Measurements from ENCODE around the gene MVK. TPM values are rescaled to one million over a fixed set of nuclear protein-coding genes. Genes with fewer than 3 reads are reported as not detected.

Gene MVK
- total and polyA plus RNA-seq, 12 donors: 10.8 to 194 (median 25.2) TPM

GRCh38 chr12:109638735-109639134 is 65.1 kb downstream of the MVK start:
- Histone ChIP-seq H3K4me1 (replicated peaks in 1 of 2) (no peaks in the 10 kb centered on the region), H3K36me3 (replicated peaks in 1 of 2) (no peaks in the 10 kb centered on the region), H3K9me3 (replicated peaks in 1 of 3) (no peaks in the 10 kb centered on the region), H3K27ac (no peak overlapping the region), H3K4me3 (no peak overlapping the region), H3K27me3 (peaks cover under 1% of the 10 kb centered on the region)
- no peak for DNase-seq
- intact Hi-C loops (cut with DNase I): no loop called here
- no peak for TF ChIP-seq POLR2A (IDR thresholded peaks at IDR 0.05)
- no peak for TF ChIP-seq CTCF (IDR thresholded peaks at IDR 0.05)
- 71 to 92% (median 82%) methylated on average over 4 of the region's 4 CpGs for WGBS, 4 donors

- H3K36me3 ChIP-seq (replicated peaks in 1 of 2): no peaks in the 10 kb centered on the region
- peaks cover 4% of the 10 kb centered on the region for H3K27me3 ChIP-seq
- H3K27ac ChIP-seq: no peak overlapping the region
- H3K4me1 ChIP-seq (replicated peaks in 1 of 2): no peaks in the 10 kb centered on the region
- WGBS, 4 donors: 69 to 90% (median 85%) methylated on average over 10 of the region's 10 CpGs
- no peak for DNase-seq
- no peak overlapping the region for H3K4me3 ChIP-seq
- TF ChIP-seq CTCF (IDR thresholded peaks at IDR 0.05) (no peak), POLR2A (IDR thresholded peaks at IDR 0.05) (no peak)
- intact Hi-C loops (cut with DNase I): no loop called here
- H3K9me3 ChIP-seq (replicated peaks in 1 of 3): no peaks in the 10 kb centered on the region
These were observed 65.7 kb downstream of the MVK start for GRCh38 chr12:109639151-109639872.

GRCh38 chr12:109640961-109641360 is 67.4 kb downstream of the MVK start:
- DNase-seq: no peak
- no peaks in the 10 kb centered on the region for H3K9me3 ChIP-seq (replicated peaks in 1 of 3)
- H3K27ac ChIP-seq: no peak overlapping the region
- intact Hi-C loops (cut with DNase I): no loop called here
- H3K4me1 ChIP-seq (replicated peaks in 1 of 2): no peaks in the 10 kb centered on the region
- WGBS, 4 donors: 65 to 84% (median 75%) methylated on average over 3 of the region's 3 CpGs
- no peak for TF ChIP-seq CTCF (IDR thresholded peaks at IDR 0.05)
- TF ChIP-seq POLR2A (IDR thresholded peaks at IDR 0.05): no peak
- H3K27me3 ChIP-seq: peaks cover 4% of the 10 kb centered on the region
- H3K36me3 ChIP-seq (replicated peaks in 1 of 2): no peaks in the 10 kb centered on the region
- H3K4me3 ChIP-seq: no peak overlapping the region

DNA sequence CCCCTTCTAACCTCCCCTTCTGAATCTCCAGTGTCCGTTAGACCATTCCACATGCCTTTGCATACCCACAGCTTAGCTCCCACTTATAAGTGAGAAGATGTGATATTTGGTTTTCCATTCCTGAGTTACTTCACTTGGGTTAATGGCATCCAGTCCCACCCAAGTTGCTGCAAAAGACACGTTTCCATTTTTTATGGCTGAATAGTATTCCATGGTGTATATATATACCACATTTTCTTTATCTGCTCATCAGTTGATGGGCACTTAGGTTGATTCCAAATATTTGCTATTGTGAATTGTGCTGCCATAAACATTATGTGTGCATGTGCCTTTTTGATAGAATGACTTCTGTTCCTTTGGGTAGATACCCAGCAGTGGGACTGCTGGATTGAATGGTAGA is 67.8 kb downstream of the MVK start:
- H3K36me3 ChIP-seq (replicated peaks in 1 of 2): no peaks in the 10 kb centered on the region
- H3K27ac ChIP-seq: no peak overlapping the region
- intact Hi-C loops (cut with DNase I): no loop called here
- no peak for DNase-seq
- H3K4me1 ChIP-seq (replicated peaks in 1 of 2): no peaks in the 10 kb centered on the region
- no peaks in the 10 kb centered on the region for H3K9me3 ChIP-seq (replicated peaks in 1 of 3)
- TF ChIP-seq POLR2A (IDR thresholded peaks at IDR 0.05) (no peak), CTCF (IDR thresholded peaks at IDR 0.05) (no peak)
- no peak overlapping the region for H3K4me3 ChIP-seq
- H3K27me3 ChIP-seq: peaks cover 4% of the 10 kb centered on the region
- WGBS, 4 donors: 78 to 91% (median 83%) methylated on average over 2 of the region's 2 CpGs

All from adrenal gland (tissue), 12 donors.